Liver (tissue), 9 donors: ENCODE results near the gene B3GNT5. TPM values are rescaled to one million over a fixed set of nuclear protein-coding genes. Genes with fewer than 3 reads are reported as not detected.

Experiments used
- DNase-seq: peaks from one replicate; pipeline ENCODE4 v3.0.0-alpha.2; 2017; ENCODE audit warnings: low spot score
- H3K27ac ChIP-seq, 2 donors: one replicate each; pipeline ENCODE4 v1.7.0; 2013; ENCODE audit warnings: inconsistent platforms in 2 of 2, low read length in 2 of 2, control low read depth in 1 of 2, low read depth in 1 of 2, mild to moderate bottlenecking in 1 of 2
- H3K27me3 ChIP-seq, 4 donors: one replicate each; pipeline versions ENCODE4 v1.6.1 to v1.7.0; 2013; ENCODE audit warnings: low read length in 3 of 4, inconsistent platforms in 1 of 4, mild to moderate bottlenecking in 1 of 4, moderate library complexity in 1 of 4; ENCODE audit not compliant: control insufficient read depth in 4 of 4, insufficient read depth in 4 of 4
- H3K36me3 ChIP-seq, 4 donors: one replicate each; pipeline versions ENCODE4 v1.6.1 to v1.7.0; 2013; ENCODE audit warnings: low read length in 3 of 4, mild to moderate bottlenecking in 3 of 4, low read depth in 1 of 4, moderate library complexity in 1 of 4; ENCODE audit not compliant: control insufficient read depth in 4 of 4, insufficient read depth in 3 of 4
- H3K4me1 ChIP-seq, 4 donors: one replicate each; pipeline versions ENCODE4 v1.6.1 to v1.7.0; 2013; ENCODE audit warnings: low read length in 3 of 4, mild to moderate bottlenecking in 3 of 4, moderate library complexity in 1 of 4; ENCODE audit not compliant: control insufficient read depth in 4 of 4, insufficient read depth in 4 of 4
- H3K4me3 ChIP-seq, 3 donors: one replicate each; pipeline versions ENCODE4 v1.6.1 to v1.7.0; 2013; ENCODE audit warnings: low read length in 3 of 3, control low read depth in 1 of 3, low read depth in 1 of 3, mild to moderate bottlenecking in 1 of 3
- H3K9ac ChIP-seq, 2 donors: one replicate each; pipeline ENCODE4 v1.7.0; 2013; ENCODE audit warnings: low read length in 2 of 2, mild to moderate bottlenecking in 2 of 2, moderate library complexity in 2 of 2, control low read depth in 1 of 2, low read depth in 1 of 2
- H3K9me3 ChIP-seq, 4 donors: one replicate each; pipeline versions ENCODE4 v1.6.1 to v1.7.0; 2013; ENCODE audit warnings: low read length in 3 of 4; ENCODE audit not compliant: control insufficient read depth in 4 of 4
- EGR1 ChIP-seq, 2 donors: IDR thresholded peaks; 2 replicates each; pipeline ENCODE4 v1.6.1; 2016 to 2018; ENCODE audit warnings: antibody characterized with exemption in 2 of 2, low read depth in 2 of 2
- FOXA1 ChIP-seq: IDR thresholded peaks from 2 replicates; pipeline ENCODE4 v1.6.1; 2016; ENCODE audit warnings: antibody characterized with exemption
- FOXA2 ChIP-seq: IDR thresholded peaks from 2 replicates; pipeline ENCODE4 v1.6.1; 2016; ENCODE audit warnings: antibody characterized with exemption
- GABPA ChIP-seq, 2 donors: IDR thresholded peaks in 1 of 2; conservative IDR thresholded peaks in 1 of 2; 2 replicates each; pipeline ENCODE4 v1.6.1; 2016; ENCODE audit warnings: antibody characterized with exemption in 2 of 2, mild to moderate bottlenecking in 1 of 2, moderate library complexity in 1 of 2
- HNF4A ChIP-seq, 2 donors: conservative IDR thresholded peaks; 2 replicates each; pipeline ENCODE4 v1.6.1; 2016; ENCODE audit warnings: antibody characterized with exemption in 2 of 2, mild to moderate bottlenecking in 2 of 2
- HNF4G ChIP-seq: IDR thresholded peaks from 2 replicates; pipeline ENCODE4 v1.6.1; 2016; ENCODE audit warnings: antibody characterized with exemption
- JUND ChIP-seq, 2 donors: IDR thresholded peaks; 2 replicates each; pipeline ENCODE4 v1.6.1; 2016; ENCODE audit warnings: antibody characterized with exemption in 2 of 2
- NR2F2 ChIP-seq: IDR thresholded peaks from 2 replicates; pipeline ENCODE4 v1.6.1; 2016; ENCODE audit warnings: antibody characterized with exemption
- RAD21 ChIP-seq, 2 donors: IDR thresholded peaks; 2 replicates each; pipeline ENCODE4 v1.6.1; 2016; ENCODE audit warnings: antibody characterized with exemption in 2 of 2, mild to moderate bottlenecking in 2 of 2
- RXRA ChIP-seq, 2 donors: IDR thresholded peaks; 2 replicates each; pipeline ENCODE4 v1.6.1; 2017 to 2018; ENCODE audit warnings: antibody characterized with exemption in 2 of 2, mild to moderate bottlenecking in 1 of 2
- SP1 ChIP-seq: IDR thresholded peaks from 2 replicates; pipeline ENCODE4 v1.6.1; 2018; ENCODE audit warnings: antibody characterized with exemption, mild to moderate bottlenecking
- TAF1 ChIP-seq: conservative IDR thresholded peaks from 2 replicates; pipeline ENCODE4 v1.6.1; 2016; ENCODE audit warnings: antibody characterized with exemption, mild to moderate bottlenecking
- YY1 ChIP-seq: IDR thresholded peaks from 2 replicates; pipeline ENCODE4 v1.6.1; 2016; ENCODE audit warnings: antibody characterized with exemption, mild to moderate bottlenecking
- WGBS: extraction: QIAGEN DNeasy Blood & Tissue Kit; methylation state at CpG from one replicate; pipeline ENCODE4 v1.1.7; 2013; 5-methylcytosine and 5-hydroxymethylcytosine counted together
- polyA plus RNA-seq, 2 donors: library from polyadenylated mRNA; stranded (reverse) in 1 of 2; unstranded in 1 of 2; fragments of 200-250 nt in 1 of 2; fragments of >200 nt in 1 of 2; fragmentation: Nextera tagmentation in 1 of 2; extraction: Ambion mirVana in 1 of 2; gene quantifications; one replicate each; pipeline versions ENCODE4 v1.2.1 to v1.2.3, GENCODE V29; 2013 to 2015
- total RNA-seq, 2 donors: library from RNA; depleted of rRNA; stranded (reverse); fragments of >200 nt; gene quantifications; one replicate each; pipeline ENCODE4 v1.2.3, GENCODE V29; 2014
- TF ChIP-seq, protein P1 (sequence below): IDR thresholded peaks from 2 replicates; pipeline ENCODE4 v1.6.1; 2016; ENCODE audit warnings: antibody characterized with exemption
- TF ChIP-seq, protein P2 (sequence below): fragments of 150-350 bp; IDR thresholded peaks from 2 replicates; pipeline ENCODE4 v1.5.1; 2017; ENCODE audit warnings: improper control_type of control experiment, low read depth, low read length; ENCODE audit not compliant: missing input control
- TF ChIP-seq, protein P3 (sequence below): IDR thresholded peaks from 2 replicates; pipeline ENCODE4 v1.6.1; 2016; ENCODE audit warnings: antibody characterized with exemption, mild to moderate bottlenecking
- TF ChIP-seq, protein P4 (sequence below): IDR thresholded peaks from 2 replicates; pipeline ENCODE4 v1.6.1; 2016; ENCODE audit warnings: antibody characterized with exemption
- TF ChIP-seq, protein P5 (sequence below): IDR thresholded peaks from 2 replicates; pipeline ENCODE4 v1.6.1; 2016; ENCODE audit warnings: antibody characterized with exemption
- donor health status: healthy.
- donor health status: healthy.
- donor health status: healthy.
- donor health status: healthy.
- donor health status: healthy.

The B3GNT5 gene
- total and polyA plus RNA-seq, 4 donors, result 0.22 to 1.8 (median 0.53) TPM

DNA sequence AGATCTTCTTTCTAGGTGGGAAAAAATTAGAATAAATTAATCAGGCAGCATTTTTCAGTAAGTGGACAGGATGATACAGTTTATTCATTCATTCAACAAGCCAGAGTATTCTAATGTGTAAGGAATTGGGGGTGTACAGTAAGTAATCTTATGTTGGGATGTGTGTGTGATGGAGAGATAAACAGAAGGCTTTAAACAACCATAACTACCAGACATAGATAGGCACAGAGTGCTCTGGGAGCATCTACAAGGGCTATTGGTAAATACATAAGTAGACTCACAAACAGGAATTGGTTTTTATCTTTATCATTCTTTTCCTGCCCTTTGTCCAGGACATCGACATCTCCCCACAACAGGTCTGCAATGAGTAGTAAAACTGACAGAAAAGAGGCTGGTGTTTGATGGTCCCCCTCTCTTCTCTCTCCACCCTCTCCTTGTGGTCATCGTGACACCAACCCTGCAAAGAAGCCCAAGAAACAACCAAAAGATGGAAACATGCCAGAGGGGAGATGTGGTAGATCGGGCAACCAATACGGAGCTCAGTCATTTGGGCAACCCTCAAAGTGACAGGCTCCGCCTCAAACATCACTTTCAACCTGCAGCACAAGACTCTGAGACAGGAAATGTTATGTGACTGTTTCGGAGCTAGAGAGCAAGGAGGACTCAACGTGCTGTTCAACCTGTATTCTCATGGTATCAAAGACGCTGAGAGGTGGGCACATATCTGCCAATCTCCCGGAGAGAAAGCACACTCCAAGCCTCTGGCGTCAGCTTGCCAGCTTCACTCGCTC is 28.7 kb upstream of the B3GNT5 start:
- TF ChIP-seq, protein P1, sequence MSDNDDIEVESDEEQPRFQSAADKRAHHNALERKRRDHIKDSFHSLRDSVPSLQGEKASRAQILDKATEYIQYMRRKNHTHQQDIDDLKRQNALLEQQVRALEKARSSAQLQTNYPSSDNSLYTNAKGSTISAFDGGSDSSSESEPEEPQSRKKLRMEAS, result no peak
- TF ChIP-seq GABPA (IDR thresholded peaks at IDR 0.05 in 1 of 2, conservative IDR thresholded peaks at IDR 0.05 in 1 of 2) (no peak), EGR1 (IDR thresholded peaks at IDR 0.05; ENCODE audit: low read depth in 2 of 2) (no peak), NR2F2 (no peak), SP1 (no peak), HNF4G (no peak), RAD21 (IDR thresholded peaks at IDR 0.05) (no peak), HNF4A (conservative IDR thresholded peaks at IDR 0.05) (no peak), RXRA (IDR thresholded peaks at IDR 0.05) (no peak), FOXA1 (no peak), YY1 (no peak), FOXA2 (no peak), TAF1 (no peak), JUND (IDR thresholded peaks at IDR 0.05) (no peak)
- TF ChIP-seq, protein P2, sequence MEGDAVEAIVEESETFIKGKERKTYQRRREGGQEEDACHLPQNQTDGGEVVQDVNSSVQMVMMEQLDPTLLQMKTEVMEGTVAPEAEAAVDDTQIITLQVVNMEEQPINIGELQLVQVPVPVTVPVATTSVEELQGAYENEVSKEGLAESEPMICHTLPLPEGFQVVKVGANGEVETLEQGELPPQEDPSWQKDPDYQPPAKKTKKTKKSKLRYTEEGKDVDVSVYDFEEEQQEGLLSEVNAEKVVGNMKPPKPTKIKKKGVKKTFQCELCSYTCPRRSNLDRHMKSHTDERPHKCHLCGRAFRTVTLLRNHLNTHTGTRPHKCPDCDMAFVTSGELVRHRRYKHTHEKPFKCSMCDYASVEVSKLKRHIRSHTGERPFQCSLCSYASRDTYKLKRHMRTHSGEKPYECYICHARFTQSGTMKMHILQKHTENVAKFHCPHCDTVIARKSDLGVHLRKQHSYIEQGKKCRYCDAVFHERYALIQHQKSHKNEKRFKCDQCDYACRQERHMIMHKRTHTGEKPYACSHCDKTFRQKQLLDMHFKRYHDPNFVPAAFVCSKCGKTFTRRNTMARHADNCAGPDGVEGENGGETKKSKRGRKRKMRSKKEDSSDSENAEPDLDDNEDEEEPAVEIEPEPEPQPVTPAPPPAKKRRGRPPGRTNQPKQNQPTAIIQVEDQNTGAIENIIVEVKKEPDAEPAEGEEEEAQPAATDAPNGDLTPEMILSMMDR, result no peak
- TF ChIP-seq, protein P3, sequence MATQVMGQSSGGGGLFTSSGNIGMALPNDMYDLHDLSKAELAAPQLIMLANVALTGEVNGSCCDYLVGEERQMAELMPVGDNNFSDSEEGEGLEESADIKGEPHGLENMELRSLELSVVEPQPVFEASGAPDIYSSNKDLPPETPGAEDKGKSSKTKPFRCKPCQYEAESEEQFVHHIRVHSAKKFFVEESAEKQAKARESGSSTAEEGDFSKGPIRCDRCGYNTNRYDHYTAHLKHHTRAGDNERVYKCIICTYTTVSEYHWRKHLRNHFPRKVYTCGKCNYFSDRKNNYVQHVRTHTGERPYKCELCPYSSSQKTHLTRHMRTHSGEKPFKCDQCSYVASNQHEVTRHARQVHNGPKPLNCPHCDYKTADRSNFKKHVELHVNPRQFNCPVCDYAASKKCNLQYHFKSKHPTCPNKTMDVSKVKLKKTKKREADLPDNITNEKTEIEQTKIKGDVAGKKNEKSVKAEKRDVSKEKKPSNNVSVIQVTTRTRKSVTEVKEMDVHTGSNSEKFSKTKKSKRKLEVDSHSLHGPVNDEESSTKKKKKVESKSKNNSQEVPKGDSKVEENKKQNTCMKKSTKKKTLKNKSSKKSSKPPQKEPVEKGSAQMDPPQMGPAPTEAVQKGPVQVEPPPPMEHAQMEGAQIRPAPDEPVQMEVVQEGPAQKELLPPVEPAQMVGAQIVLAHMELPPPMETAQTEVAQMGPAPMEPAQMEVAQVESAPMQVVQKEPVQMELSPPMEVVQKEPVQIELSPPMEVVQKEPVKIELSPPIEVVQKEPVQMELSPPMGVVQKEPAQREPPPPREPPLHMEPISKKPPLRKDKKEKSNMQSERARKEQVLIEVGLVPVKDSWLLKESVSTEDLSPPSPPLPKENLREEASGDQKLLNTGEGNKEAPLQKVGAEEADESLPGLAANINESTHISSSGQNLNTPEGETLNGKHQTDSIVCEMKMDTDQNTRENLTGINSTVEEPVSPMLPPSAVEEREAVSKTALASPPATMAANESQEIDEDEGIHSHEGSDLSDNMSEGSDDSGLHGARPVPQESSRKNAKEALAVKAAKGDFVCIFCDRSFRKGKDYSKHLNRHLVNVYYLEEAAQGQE, result no peak
- TF ChIP-seq, protein P4, sequence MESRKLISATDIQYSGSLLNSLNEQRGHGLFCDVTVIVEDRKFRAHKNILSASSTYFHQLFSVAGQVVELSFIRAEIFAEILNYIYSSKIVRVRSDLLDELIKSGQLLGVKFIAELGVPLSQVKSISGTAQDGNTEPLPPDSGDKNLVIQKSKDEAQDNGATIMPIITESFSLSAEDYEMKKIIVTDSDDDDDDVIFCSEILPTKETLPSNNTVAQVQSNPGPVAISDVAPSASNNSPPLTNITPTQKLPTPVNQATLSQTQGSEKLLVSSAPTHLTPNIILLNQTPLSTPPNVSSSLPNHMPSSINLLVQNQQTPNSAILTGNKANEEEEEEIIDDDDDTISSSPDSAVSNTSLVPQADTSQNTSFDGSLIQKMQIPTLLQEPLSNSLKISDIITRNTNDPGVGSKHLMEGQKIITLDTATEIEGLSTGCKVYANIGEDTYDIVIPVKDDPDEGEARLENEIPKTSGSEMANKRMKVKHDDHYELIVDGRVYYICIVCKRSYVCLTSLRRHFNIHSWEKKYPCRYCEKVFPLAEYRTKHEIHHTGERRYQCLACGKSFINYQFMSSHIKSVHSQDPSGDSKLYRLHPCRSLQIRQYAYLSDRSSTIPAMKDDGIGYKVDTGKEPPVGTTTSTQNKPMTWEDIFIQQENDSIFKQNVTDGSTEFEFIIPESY, result no peak
- TF ChIP-seq, protein P5, sequence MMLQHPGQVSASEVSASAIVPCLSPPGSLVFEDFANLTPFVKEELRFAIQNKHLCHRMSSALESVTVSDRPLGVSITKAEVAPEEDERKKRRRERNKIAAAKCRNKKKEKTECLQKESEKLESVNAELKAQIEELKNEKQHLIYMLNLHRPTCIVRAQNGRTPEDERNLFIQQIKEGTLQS, result no peak
- Histone ChIP-seq H3K9me3 (no peaks in the 10 kb centered on the region), H3K4me3 (no peak overlapping the region), H3K27ac (no peak overlapping the region), H3K4me1 (no peaks in the 10 kb centered on the region), H3K27me3 (no peaks in the 10 kb centered on the region), H3K9ac (no peak overlapping the region), H3K36me3 (no peaks in the 10 kb centered on the region)
- 72% methylated on average over 11 of the region's 11 CpGs for WGBS
- no peak for DNase-seq
